ENCODE data around the gene WAS.
"Not testable (repeated sequence)": the region's sequence is repeated elsewhere in the genome, so short reads cannot be mapped to it uniquely, and the experiment has no call there.

Gene WAS

DNA sequence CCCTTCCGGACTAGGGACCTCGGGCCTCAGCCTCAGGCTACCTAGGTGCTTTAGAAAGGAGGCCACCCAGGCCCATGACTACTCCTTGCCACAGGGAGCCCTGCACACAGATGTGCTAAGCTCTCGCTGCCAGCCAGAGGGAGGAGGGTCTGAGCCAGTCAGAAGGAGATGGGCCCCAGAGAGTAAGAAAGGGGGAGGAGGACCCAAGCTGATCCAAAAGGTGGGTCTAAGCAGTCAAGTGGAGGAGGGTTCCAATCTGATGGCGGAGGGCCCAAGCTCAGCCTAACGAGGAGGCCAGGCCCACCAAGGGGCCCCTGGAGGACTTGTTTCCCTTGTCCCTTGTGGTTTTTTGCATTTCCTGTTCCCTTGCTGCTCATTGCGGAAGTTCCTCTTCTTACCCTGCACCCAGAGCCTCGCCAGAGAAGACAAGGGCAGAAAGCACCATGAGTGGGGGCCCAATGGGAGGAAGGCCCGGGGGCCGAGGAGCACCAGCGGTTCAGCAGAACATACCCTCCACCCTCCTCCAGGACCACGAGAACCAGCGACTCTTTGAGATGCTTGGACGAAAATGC, at the start of gene WAS:
Gene WAS, plus strand, starts transcription at position 389 of the 572 bp plus-strand sequence. Its CDS starts 55 bp downstream, at position 444.
- DNase-seq, result peak; percentile 42

DNA sequence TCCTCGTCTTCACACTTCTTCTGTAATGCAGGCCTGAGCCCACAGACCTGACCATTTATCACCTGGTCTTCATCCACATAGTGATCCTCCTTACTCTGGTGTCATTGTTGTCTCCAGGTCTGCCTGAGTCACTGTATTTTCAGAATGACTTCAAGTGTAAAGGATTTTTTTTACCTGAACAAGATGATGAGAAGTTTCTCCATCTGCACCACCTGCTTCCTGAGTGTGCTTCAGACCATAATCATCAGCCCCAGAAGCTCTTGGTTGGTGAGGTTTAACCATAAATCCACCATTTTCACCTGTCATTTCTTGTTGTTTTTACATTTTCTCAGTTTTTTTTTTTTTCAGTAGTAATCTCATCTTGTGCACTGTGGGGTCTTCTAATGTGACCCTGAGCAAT, 47.3 kb upstream of the WAS start:
- no peak for DNase-seq

DNA sequence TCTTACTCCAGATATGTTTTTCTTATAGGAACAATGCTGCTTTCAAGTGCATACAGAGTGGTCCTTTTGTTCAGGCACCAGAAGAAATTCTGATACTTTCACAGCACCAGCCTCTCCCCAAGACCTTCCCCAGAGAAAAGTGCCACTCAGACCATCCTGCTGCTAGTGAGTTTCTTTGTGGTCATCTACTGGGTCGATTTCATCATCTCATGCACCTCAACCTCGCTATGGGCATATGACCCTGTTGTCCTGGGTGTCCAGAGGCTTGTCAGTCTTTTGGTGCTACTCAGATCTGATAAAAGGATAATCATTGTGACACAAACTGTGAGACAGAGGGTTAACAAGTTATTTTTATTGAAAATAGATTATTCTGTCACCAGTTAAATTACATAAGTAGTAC, 46.8 kb upstream of the WAS start:
- DNase-seq, result no peak

GRCh38 chrX:48645669-48646068, 37.9 kb upstream of the WAS start:
- DNase-seq, result no peak

DNA sequence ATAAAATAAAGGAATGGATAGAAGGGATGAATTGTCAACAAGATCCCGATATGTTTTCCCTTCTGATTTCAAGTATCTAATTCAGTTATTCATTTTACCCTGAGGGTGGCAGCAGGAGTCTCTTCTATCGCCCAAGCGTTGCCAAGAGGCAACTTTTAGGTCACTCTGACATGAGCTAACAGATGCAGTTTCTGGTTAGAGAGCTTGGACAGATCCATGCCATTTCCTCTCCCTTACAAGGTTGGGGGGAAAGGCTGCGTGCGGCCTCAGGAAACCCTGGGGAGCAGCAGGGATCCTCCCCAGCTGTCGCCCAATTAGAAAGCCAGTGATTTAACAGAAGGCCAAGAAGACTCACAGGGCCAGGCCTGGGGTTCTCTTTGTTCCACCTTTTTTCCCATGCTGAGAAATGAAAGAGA, 35.3 kb upstream of the WAS start:
- DNase-seq, result peak; percentile 19

DNA sequence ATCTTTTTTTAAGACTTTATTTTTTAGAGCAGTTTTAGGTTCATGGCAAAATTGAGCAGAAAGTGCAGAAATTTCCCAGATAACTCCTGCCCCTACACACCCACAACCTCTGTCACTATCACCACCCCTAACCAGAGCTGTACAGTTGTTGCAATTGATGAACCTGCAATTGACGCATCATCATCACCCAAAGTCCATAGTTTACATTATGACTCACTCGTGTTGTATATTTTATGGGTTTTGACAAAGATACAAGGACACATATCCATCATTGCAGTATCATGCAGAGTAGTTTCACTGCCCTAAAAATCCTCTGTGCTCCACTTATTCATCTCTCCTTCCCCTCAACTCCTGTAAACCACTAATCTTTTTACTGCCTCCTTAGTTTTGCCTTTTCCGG, 34.5 kb upstream of the WAS start:
- no peak for DNase-seq

GRCh38 chrX:48652055-48652579, 31.5 kb upstream of the WAS start:
- DNase-seq, result not testable (repeated sequence)

DNA sequence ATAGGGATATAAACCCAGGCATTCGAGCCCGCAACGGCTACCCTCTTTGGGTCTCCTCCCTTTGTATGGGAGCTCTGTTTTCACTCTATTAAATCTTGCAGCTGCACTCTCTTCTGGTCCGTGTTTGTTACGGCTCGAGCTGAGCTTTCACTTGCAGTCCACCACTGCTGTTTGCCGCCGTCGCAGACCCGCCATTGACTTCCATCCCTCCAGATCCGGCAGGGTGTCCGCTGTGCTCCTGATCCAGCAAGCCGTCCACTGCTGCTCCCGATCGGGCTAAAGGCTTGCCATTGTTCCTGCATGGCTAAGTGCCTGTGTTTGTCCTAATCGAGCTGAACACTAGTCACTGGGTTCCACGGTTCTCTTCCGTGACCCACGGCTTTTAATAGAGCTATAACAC, 28.9 kb upstream of the WAS start:
- DNase-seq, result not testable (repeated sequence)

GRCh38 chrX:48659686-48660085, 23.9 kb upstream of the WAS start:
- DNase-seq, result not testable (repeated sequence)

- DNase-seq, result no peak
Observed at GRCh38 chrX:48663241-48663640, 20.4 kb upstream of the WAS start.

DNA sequence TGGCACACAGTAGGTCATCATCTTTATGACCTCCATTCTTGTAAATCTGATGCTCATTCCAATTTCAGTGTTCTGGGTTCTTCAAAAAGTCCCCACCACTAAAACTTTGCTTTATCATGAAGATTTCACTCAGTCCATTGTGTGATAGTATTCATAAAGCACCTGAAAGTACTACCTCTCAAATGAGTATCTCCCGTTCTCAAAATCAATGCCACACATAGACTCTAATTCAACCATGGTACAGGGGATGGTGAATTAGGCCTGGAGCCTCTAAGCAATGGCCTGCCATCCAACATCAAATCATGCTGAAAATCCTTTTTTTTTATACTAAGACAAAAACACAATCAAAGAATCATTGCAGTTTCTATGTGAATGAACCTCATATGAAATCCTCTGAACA, 19.4 kb upstream of the WAS start:
- DNase-seq, result no peak

GRCh38 chrX:48665991-48666390, 17.6 kb upstream of the WAS start:
- no peak for DNase-seq

DNA sequence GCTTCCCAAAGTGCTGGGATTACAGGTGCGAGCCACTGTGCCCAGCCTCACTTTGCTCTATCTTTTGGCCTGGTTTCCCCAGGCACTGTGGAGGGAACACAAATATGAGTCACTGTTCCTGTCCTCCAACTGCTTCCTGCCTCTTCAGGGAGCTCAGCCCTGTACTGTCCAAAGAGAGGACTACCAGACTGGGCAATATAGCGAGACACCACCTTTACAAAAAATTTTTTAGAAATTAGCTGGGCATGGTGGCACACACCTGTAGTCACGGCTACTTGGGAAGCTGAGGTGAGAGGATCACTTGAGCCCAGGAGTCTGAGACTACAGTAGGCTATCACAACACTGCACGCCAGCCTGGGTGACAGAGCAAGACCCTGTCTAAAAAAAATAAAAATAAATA, 16.9 kb upstream of the WAS start:
- no peak for DNase-seq

GRCh38 chrX:48667509-48667908, 16.1 kb upstream of the WAS start:
- DNase-seq, result no peak

DNA sequence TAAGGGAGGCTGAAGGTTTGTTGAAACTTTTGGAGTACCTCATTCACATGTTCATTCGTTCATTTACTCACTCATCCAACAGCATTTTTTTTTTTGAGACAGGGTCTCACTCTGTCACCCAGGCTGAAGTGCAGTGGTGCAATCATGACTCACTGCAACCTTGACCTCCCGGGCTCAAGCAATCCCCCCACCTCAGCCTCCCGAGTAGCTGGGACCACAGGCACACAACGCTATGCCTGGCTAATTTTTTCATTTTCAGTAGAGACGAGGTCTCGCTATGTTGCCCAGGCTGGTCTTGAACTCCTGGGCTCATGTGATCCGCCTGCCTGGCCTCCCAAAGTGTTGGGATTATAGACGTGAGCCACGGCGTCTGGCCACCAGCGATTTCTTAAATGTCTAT, 15.4 kb upstream of the WAS start:
- not testable (repeated sequence) for DNase-seq

- peak; percentile 87 for DNase-seq
Observed at GRCh38 chrX:48676106-48676892, 7.3 kb upstream of the WAS start.

- DNase-seq, result peak; percentile 9
Observed at GRCh38 chrX:48676893-48677270, 6.7 kb upstream of the WAS start.

DNA sequence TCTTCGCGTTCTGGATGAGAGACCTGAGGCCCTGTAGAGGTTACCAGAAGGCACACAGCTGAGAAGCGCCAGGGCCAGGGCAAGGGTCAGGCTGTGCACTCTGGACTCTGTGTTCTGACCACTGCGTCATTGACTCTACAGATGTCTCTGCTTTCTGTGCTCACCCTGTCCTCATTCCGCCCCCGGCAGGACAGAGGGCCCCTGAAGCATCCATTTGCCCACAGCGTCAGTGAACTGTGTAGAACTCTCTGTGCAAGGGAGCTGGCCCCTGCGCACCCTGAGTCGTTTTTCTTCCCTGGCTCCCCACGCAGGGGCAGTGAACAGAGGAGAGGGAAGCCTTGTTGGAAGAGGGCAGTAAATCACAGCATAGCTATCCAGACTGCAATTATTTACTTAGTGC, 6.1 kb upstream of the WAS start:
- DNase-seq, result no peak

DNA sequence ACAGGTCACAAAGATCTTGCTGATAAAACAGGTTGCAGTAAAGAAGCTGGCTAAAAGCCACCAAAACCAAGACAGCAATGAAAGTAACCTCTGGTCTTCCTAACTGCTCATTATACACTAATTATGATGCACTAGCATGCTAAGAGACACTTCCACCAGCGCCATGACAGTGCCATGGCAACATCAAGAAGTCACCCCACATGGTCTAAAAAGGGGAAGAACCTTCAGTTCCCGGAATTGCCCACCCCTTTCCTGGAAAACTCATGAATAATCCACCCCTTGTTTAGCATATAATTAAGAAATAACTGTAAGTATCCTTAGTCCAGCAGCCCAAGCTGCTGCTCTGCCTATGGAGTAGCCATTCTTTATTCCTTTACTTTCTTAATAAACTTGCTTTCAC, 3.1 kb upstream of the WAS start:
- peak; percentile 2 for DNase-seq

- DNase-seq, result not testable (repeated sequence)
Observed at GRCh38 chrX:48680925-48681324, 2.7 kb upstream of the WAS start.

GRCh38 chrX:48681539-48682183, 1.9 kb upstream of the WAS start:
- DNase-seq, result no peak

DNA sequence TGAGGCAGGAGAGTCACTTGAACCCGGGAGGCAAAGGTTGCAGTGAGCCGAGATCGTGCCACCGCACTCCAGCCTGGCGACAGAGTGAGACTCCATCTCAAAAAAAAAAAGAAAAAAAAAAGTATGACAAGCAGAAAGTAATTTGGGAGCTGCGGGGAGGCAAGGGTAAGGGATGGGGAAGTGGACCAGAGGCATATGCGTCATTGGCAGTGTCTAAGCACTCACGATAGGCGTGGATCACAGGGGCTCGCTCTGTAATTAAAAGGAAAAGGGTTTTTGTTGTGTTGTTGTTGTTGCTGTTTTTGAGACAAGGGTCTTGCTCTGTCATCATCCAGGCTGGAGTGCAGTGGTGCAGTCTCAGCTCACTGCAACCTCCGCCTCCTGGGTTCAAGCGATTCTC, 804 bp upstream of the WAS start:
- not testable (repeated sequence) for DNase-seq

- DNase-seq, result no peak
Observed at GRCh38 chrX:48684134-48684533, 535 bp downstream of the WAS start.

- DNase-seq, result no peak
Observed at GRCh38 chrX:48685416-48685815, 1.8 kb downstream of the WAS start.
